ENCODE data around the gene STAT5A. TPM values are rescaled to one million over a fixed set of nuclear protein-coding genes. Genes with fewer than 3 reads are reported as not detected.
"Not testable (repeated sequence)": the region's sequence is repeated elsewhere in the genome, so short reads cannot be mapped to it uniquely, and the experiment has no call there.

Gene STAT5A
- total and polyA plus RNA-seq, 2 donors from 2014 or later, result 11.5 to 47.9 TPM

- Histone ChIP-seq H3K4me1 (ENCODE audit: control insufficient read depth in 2 of 3, insufficient read depth in 2 of 3, low read depth in 1 of 3, low read length in 3 of 3) (peaks cover 3 to 7% (median 3%) of the 10 kb centered on the region in 3 donors), H3K27me3 (ENCODE audit: control insufficient read depth, insufficient read depth, low read length) (no peaks in the 10 kb centered on the region), H3K27ac (ENCODE audit: low read depth in 2 of 2, low read length in 2 of 2) (no peak overlapping the region), H3K4me3 (ENCODE audit: low read length in 3 of 3) (no peak overlapping the region), H3K36me3 (ENCODE audit: control insufficient read depth in 2 of 3, insufficient read depth in 3 of 3, low read length in 3 of 3) (no peaks in the 10 kb centered on the region), H3K9me3 (ENCODE audit: control insufficient read depth in 2 of 3, insufficient read depth in 1 of 3, low read length in 3 of 3) (no peaks in the 10 kb centered on the region), H3K9ac (ENCODE audit: low read length in 3 of 3) (no peak overlapping the region)
- DNase-seq, result no peak
- intact Hi-C loops (cut with DNase I), result no loop called here
- no peak for FAIRE-seq
- no peak for TF ChIP-seq CTCF (IDR thresholded peaks at IDR 0.05; ENCODE audit: borderline replicate concordance, extremely low read depth, insufficient read depth)
These were observed 34.7 kb upstream of the STAT5A start for GRCh38 chr17:42253578-42253977.

- FAIRE-seq (no peak), DNase-seq (no peak)
- intact Hi-C loops (cut with DNase I), result no loop called here
- Histone ChIP-seq H3K9ac (ENCODE audit: low read length in 3 of 3) (no peak overlapping the region), H3K27ac (ENCODE audit: low read depth in 2 of 2, low read length in 2 of 2) (no peak overlapping the region), H3K9me3 (ENCODE audit: control insufficient read depth in 2 of 3, insufficient read depth in 1 of 3, low read length in 3 of 3) (no peaks in the 10 kb centered on the region), H3K36me3 (ENCODE audit: control insufficient read depth in 2 of 3, insufficient read depth in 3 of 3, low read length in 3 of 3) (no peaks in the 10 kb centered on the region), H3K4me1 (ENCODE audit: control insufficient read depth in 2 of 3, insufficient read depth in 2 of 3, low read depth in 1 of 3, low read length in 3 of 3) (peaks cover 0 to 7% (median 0%) of the 10 kb centered on the region in 3 donors), H3K27me3 (ENCODE audit: control insufficient read depth, insufficient read depth, low read length) (no peaks in the 10 kb centered on the region), H3K4me3 (ENCODE audit: low read length in 3 of 3) (peak overlapping the region in 1 of 3 donors; percentile 3)
- TF ChIP-seq CTCF (IDR thresholded peaks at IDR 0.05; ENCODE audit: borderline replicate concordance, extremely low read depth, insufficient read depth), result no peak
These were observed 32.9 kb upstream of the STAT5A start for GRCh38 chr17:42255445-42255844.

- TF ChIP-seq CTCF (IDR thresholded peaks at IDR 0.05; ENCODE audit: borderline replicate concordance, extremely low read depth, insufficient read depth), result no peak
These were observed 28.0 kb upstream of the STAT5A start for GRCh38 chr17:42260318-42260717.

GRCh38 chr17:42264366-42264765 is 23.9 kb upstream of the STAT5A start:
- H3K9me3 ChIP-seq (ENCODE audit: control insufficient read depth in 2 of 3, insufficient read depth in 1 of 3, low read length in 3 of 3); H3K27me3 ChIP-seq (ENCODE audit: control insufficient read depth, insufficient read depth, low read length); H3K4me3 ChIP-seq (ENCODE audit: low read length in 3 of 3); H3K36me3 ChIP-seq (ENCODE audit: control insufficient read depth in 2 of 3, insufficient read depth in 3 of 3, low read length in 3 of 3); FAIRE-seq; H3K9ac ChIP-seq (ENCODE audit: low read length in 3 of 3); H3K27ac ChIP-seq (ENCODE audit: low read depth in 2 of 2, low read length in 2 of 2); H3K4me1 ChIP-seq (ENCODE audit: control insufficient read depth in 2 of 3, insufficient read depth in 2 of 3, low read depth in 1 of 3, low read length in 3 of 3); intact Hi-C loops (cut with DNase I); DNase-seq: not testable (repeated sequence)

More at GRCh38 chr17:42260318-42260717, 28.0 kb upstream of the STAT5A start:
- intact Hi-C loops (cut with DNase I), result no loop called here
- Histone ChIP-seq H3K27ac (ENCODE audit: low read depth in 2 of 2, low read length in 2 of 2) (no peak overlapping the region), H3K36me3 (ENCODE audit: control insufficient read depth in 2 of 3, insufficient read depth in 3 of 3, low read length in 3 of 3) (no peaks in the 10 kb centered on the region), H3K27me3 (ENCODE audit: control insufficient read depth, insufficient read depth, low read length) (no peaks in the 10 kb centered on the region), H3K9ac (ENCODE audit: low read length in 3 of 3) (no peak overlapping the region), H3K4me3 (ENCODE audit: low read length in 3 of 3) (no peak overlapping the region), H3K9me3 (ENCODE audit: control insufficient read depth in 2 of 3, insufficient read depth in 1 of 3, low read length in 3 of 3) (no peaks in the 10 kb centered on the region), H3K4me1 (ENCODE audit: control insufficient read depth in 2 of 3, insufficient read depth in 2 of 3, low read depth in 1 of 3, low read length in 3 of 3) (no peaks in the 10 kb centered on the region)
- no peak for DNase-seq
- no peak for FAIRE-seq
